ENCODE results near the gene SIGLEC7. TPM values are rescaled to one million over a fixed set of nuclear protein-coding genes. Genes with fewer than 3 reads are reported as not detected.

Gene SIGLEC7
- total and polyA plus RNA-seq, 2 experiments from 2014 or later = not detected

- Histone ChIP-seq H3K27me3 (no peaks in the 10 kb centered on the region), H3K27ac (no peak overlapping the region), H3K9me3 (ENCODE audit: low read depth) (no peaks in the 10 kb centered on the region), H3K4me1 (ENCODE audit: low read depth) (no peaks in the 10 kb centered on the region), H3K36me3 (no peaks in the 10 kb centered on the region), H3K4me3 (no peak overlapping the region)
- no peak for DNase-seq (ENCODE audit: low read depth in 1 of 2, low spot score in 1 of 2)
- TF ChIP-seq CTCF (IDR thresholded peaks at IDR 0.05; ENCODE audit: low read depth, low read length) = no peak
Observed at GRCh38 chr19:51195616-51196015, 53.5 kb downstream of the SIGLEC7 start.

- no peak for TF ChIP-seq CTCF (IDR thresholded peaks at IDR 0.05; ENCODE audit: low read depth, low read length)
- Histone ChIP-seq H3K4me3 (no peak overlapping the region), H3K27ac (no peak overlapping the region), H3K9me3 (ENCODE audit: low read depth) (no peaks in the 10 kb centered on the region), H3K36me3 (no peaks in the 10 kb centered on the region), H3K4me1 (ENCODE audit: low read depth) (no peaks in the 10 kb centered on the region), H3K27me3 (no peaks in the 10 kb centered on the region)
- DNase-seq (ENCODE audit: low read depth in 1 of 2, low spot score in 1 of 2) = no peak
Observed at GRCh38 chr19:51196181-51196580, 54.1 kb downstream of the SIGLEC7 start.

GRCh38 chr19:51198641-51199040 is 56.5 kb downstream of the SIGLEC7 start:
- Histone ChIP-seq H3K27me3 (no peaks in the 10 kb centered on the region), H3K9me3 (ENCODE audit: low read depth) (no peaks in the 10 kb centered on the region), H3K36me3 (no peaks in the 10 kb centered on the region), H3K27ac (no peak overlapping the region), H3K4me1 (ENCODE audit: low read depth) (no peaks in the 10 kb centered on the region), H3K4me3 (no peak overlapping the region)
- TF ChIP-seq CTCF (IDR thresholded peaks at IDR 0.05; ENCODE audit: low read depth, low read length) = no peak
- no peak for DNase-seq (ENCODE audit: low read depth in 1 of 2, low spot score in 1 of 2)

- H3K9me3 ChIP-seq (ENCODE audit: low read depth) = no peaks in the 10 kb centered on the region
- no peak overlapping the region for H3K27ac ChIP-seq
- H3K27me3 ChIP-seq = no peaks in the 10 kb centered on the region
- no peaks in the 10 kb centered on the region for H3K4me1 ChIP-seq (ENCODE audit: low read depth)
- DNase-seq (ENCODE audit: low read depth in 1 of 2, low spot score in 1 of 2) = no peak
- TF ChIP-seq CTCF (IDR thresholded peaks at IDR 0.05; ENCODE audit: low read depth, low read length) = no peak
- no peak overlapping the region for H3K4me3 ChIP-seq
- no peaks in the 10 kb centered on the region for H3K36me3 ChIP-seq
Observed at GRCh38 chr19:51200071-51200666, 58.1 kb downstream of the SIGLEC7 start.

GRCh38 chr19:51201712-51202111 is 59.6 kb downstream of the SIGLEC7 start:
- Histone ChIP-seq H3K4me1 (ENCODE audit: low read depth) (no peaks in the 10 kb centered on the region), H3K4me3 (no peak overlapping the region), H3K27ac (no peak overlapping the region), H3K9me3 (ENCODE audit: low read depth) (no peaks in the 10 kb centered on the region), H3K27me3 (no peaks in the 10 kb centered on the region), H3K36me3 (no peaks in the 10 kb centered on the region)
- no peak for TF ChIP-seq CTCF (IDR thresholded peaks at IDR 0.05; ENCODE audit: low read depth, low read length)
- no peak for DNase-seq (ENCODE audit: low read depth in 1 of 2, low spot score in 1 of 2)

Other genes starting within 250 kb of the SIGLEC7 start
- gene KLK4, start 230.9 kb upstream of the SIGLEC7 start, total RNA-seq = not detected in 2 replicates
- not detected in 2 replicates for gene KLK4, start 230.9 kb upstream of the SIGLEC7 start, polyA plus RNA-seq
- gene KLK5, start 189.3 kb upstream of the SIGLEC7 start, total RNA-seq = not detected in 2 replicates
- gene KLK5, start 189.3 kb upstream of the SIGLEC7 start, polyA plus RNA-seq = not detected in 2 replicates
- gene KLK6, start 172.7 kb upstream of the SIGLEC7 start, total RNA-seq = 0.30 and 0.99 TPM in 2 replicates
- gene KLK6, start 172.7 kb upstream of the SIGLEC7 start, polyA plus RNA-seq = 0.67 and 2.5 TPM in 2 replicates
- gene KLK7, start 158.4 kb upstream of the SIGLEC7 start, total RNA-seq = not detected in 2 replicates
- gene KLK7, start 158.4 kb upstream of the SIGLEC7 start, polyA plus RNA-seq = 0.43 TPM in 1 of 2 replicates, not detected in the other
- not detected in 2 replicates for gene KLK8, start 140.7 kb upstream of the SIGLEC7 start, total RNA-seq
- gene KLK8, start 140.7 kb upstream of the SIGLEC7 start, polyA plus RNA-seq = not detected in 2 replicates
- 0.07 and 0.66 TPM in 2 replicates for gene KLK10, start 122.6 kb upstream of the SIGLEC7 start, total RNA-seq
- gene KLK10, start 122.6 kb upstream of the SIGLEC7 start, polyA plus RNA-seq = not detected in 2 replicates
- gene KLK11, start 115.7 kb upstream of the SIGLEC7 start, total RNA-seq = not detected in 2 replicates
- gene KLK11, start 115.7 kb upstream of the SIGLEC7 start, polyA plus RNA-seq = not detected in 2 replicates
- not detected in 2 replicates for gene KLK12, start 107.3 kb upstream of the SIGLEC7 start, total RNA-seq
- not detected in 2 replicates for gene KLK12, start 107.3 kb upstream of the SIGLEC7 start, polyA plus RNA-seq
- 0.45 TPM in 1 of 2 replicates, not detected in the other for gene KLK13, start 77.2 kb upstream of the SIGLEC7 start, total RNA-seq
- gene KLK13, start 77.2 kb upstream of the SIGLEC7 start, polyA plus RNA-seq = not detected in 2 replicates
- 0.24 TPM in 1 of 2 replicates, not detected in the other for gene KLK14, start 59.4 kb upstream of the SIGLEC7 start, total RNA-seq
- gene KLK14, start 59.4 kb upstream of the SIGLEC7 start, polyA plus RNA-seq = 0.75 TPM in 1 of 2 replicates, not detected in the other
- gene CTU1, start 33.9 kb upstream of the SIGLEC7 start, total RNA-seq = 13.5 and 13.8 TPM in 2 replicates
- gene CTU1, start 33.9 kb upstream of the SIGLEC7 start, polyA plus RNA-seq = 9.4 and 15.6 TPM in 2 replicates
- gene SIGLEC9, start 17.4 kb upstream of the SIGLEC7 start, total RNA-seq = not detected in 2 replicates
- gene SIGLEC9, start 17.4 kb upstream of the SIGLEC7 start, polyA plus RNA-seq = not detected in 2 replicates
- gene CD33, start 82.8 kb downstream of the SIGLEC7 start, total RNA-seq = not detected in 2 replicates
- not detected in 2 replicates for gene CD33, start 82.8 kb downstream of the SIGLEC7 start, polyA plus RNA-seq
- gene SIGLECL1, start 108.8 kb downstream of the SIGLEC7 start, total RNA-seq = not detected in 2 replicates
- not detected in 2 replicates for gene SIGLECL1, start 108.8 kb downstream of the SIGLEC7 start, polyA plus RNA-seq
- 9.7 and 12.6 TPM in 2 replicates for gene IGLON5, start 169.3 kb downstream of the SIGLEC7 start, total RNA-seq
- 1.5 and 3.3 TPM in 2 replicates for gene IGLON5, start 169.3 kb downstream of the SIGLEC7 start, polyA plus RNA-seq
- 5.0 and 6.5 TPM in 2 replicates for gene VSIG10L, start 199.8 kb downstream of the SIGLEC7 start, total RNA-seq
- gene VSIG10L, start 199.8 kb downstream of the SIGLEC7 start, polyA plus RNA-seq = 8.1 and 9.1 TPM in 2 replicates
- 203 and 276 TPM in 2 replicates for gene ETFB, start 224.1 kb downstream of the SIGLEC7 start, total RNA-seq
- 343 and 433 TPM in 2 replicates for gene ETFB, start 224.1 kb downstream of the SIGLEC7 start, polyA plus RNA-seq
- 0.45 TPM in 1 of 2 replicates, not detected in the other for gene CLDND2, start 226.7 kb downstream of the SIGLEC7 start, total RNA-seq
- 16.5 and 22.3 TPM in 2 replicates for gene CLDND2, start 226.7 kb downstream of the SIGLEC7 start, polyA plus RNA-seq
- gene NKG7, start 230.4 kb downstream of the SIGLEC7 start, total RNA-seq = not detected in 2 replicates
- 0.25 and 0.57 TPM in 2 replicates for gene NKG7, start 230.4 kb downstream of the SIGLEC7 start, polyA plus RNA-seq
- gene LIM2, start 245.7 kb downstream of the SIGLEC7 start, total RNA-seq = not detected in 2 replicates
- gene LIM2, start 245.7 kb downstream of the SIGLEC7 start, polyA plus RNA-seq = not detected in 2 replicates
- gene C19orf84, start 248.3 kb downstream of the SIGLEC7 start, total RNA-seq = not detected in 2 replicates
- not detected in 2 replicates for gene C19orf84, start 248.3 kb downstream of the SIGLEC7 start, polyA plus RNA-seq